ENCODE measurements around the gene PLPPR5.

- TF ChIP-seq EP300 (IDR thresholded peaks at IDR 0.05): no peak
- TF ChIP-seq, protein P1, sequence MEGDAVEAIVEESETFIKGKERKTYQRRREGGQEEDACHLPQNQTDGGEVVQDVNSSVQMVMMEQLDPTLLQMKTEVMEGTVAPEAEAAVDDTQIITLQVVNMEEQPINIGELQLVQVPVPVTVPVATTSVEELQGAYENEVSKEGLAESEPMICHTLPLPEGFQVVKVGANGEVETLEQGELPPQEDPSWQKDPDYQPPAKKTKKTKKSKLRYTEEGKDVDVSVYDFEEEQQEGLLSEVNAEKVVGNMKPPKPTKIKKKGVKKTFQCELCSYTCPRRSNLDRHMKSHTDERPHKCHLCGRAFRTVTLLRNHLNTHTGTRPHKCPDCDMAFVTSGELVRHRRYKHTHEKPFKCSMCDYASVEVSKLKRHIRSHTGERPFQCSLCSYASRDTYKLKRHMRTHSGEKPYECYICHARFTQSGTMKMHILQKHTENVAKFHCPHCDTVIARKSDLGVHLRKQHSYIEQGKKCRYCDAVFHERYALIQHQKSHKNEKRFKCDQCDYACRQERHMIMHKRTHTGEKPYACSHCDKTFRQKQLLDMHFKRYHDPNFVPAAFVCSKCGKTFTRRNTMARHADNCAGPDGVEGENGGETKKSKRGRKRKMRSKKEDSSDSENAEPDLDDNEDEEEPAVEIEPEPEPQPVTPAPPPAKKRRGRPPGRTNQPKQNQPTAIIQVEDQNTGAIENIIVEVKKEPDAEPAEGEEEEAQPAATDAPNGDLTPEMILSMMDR (IDR thresholded peaks at IDR 0.05): no peak
- TF ChIP-seq POLR2A (IDR thresholded peaks at IDR 0.05): no peak
Measured at GRCh38 chr1:98949621-98950020, 55.0 kb downstream of the PLPPR5 start.

All from sigmoid colon (tissue), 4 donors.